Neuronal stem cell (in vitro differentiated cells): Measurements from ENCODE around the gene NUDT14.

Experiments
- DNase-seq: peaks from one replicate; pipeline ENCODE4 v3.0.0-alpha.2; 2013; ENCODE audit warnings: low spot score
- H2AFZ ChIP-seq: one replicate; pipeline ENCODE4 v1.6.1; 2013; ENCODE audit warnings: mild to moderate bottlenecking, low read length, inconsistent platforms
- H2AK5ac ChIP-seq: 2 replicates; pipeline ENCODE4 v1.6.1; 2013; ENCODE audit warnings: low read depth, mild to moderate bottlenecking, inconsistent platforms, low read length, moderate library complexity, mixed read lengths
- H2BK120ac ChIP-seq: 2 replicates; pipeline ENCODE4 v1.6.1; 2013; ENCODE audit warnings: low read depth, mild to moderate bottlenecking, inconsistent platforms, low read length, moderate library complexity, mixed read lengths
- H2BK12ac ChIP-seq: one replicate; pipeline ENCODE4 v1.6.1; 2013; ENCODE audit warnings: low read length, inconsistent platforms
- H2BK15ac ChIP-seq: 2 replicates; pipeline ENCODE4 v1.6.1; 2013; ENCODE audit warnings: mild to moderate bottlenecking, low read length, inconsistent platforms, mixed read lengths
- H2BK5ac ChIP-seq: one replicate; pipeline ENCODE4 v1.6.1; 2013; ENCODE audit warnings: inconsistent platforms, mild to moderate bottlenecking, low read length, moderate library complexity
- H3K14ac ChIP-seq: one replicate; pipeline ENCODE4 v1.6.1; 2013; ENCODE audit warnings: low read length, inconsistent platforms
- H3K18ac ChIP-seq: 2 replicates; pipeline ENCODE4 v1.6.1; 2013; ENCODE audit warnings: low read length, inconsistent platforms
- H3K23ac ChIP-seq: 2 replicates; pipeline ENCODE4 v1.6.1; 2013; ENCODE audit warnings: low read depth, mild to moderate bottlenecking, mixed read lengths, low read length, inconsistent platforms; ENCODE audit not compliant: poor library complexity
- H3K27ac ChIP-seq: replicated peaks from 3 replicates; pipeline ENCODE4 v1.5.1; 2013; ENCODE audit warnings: low read length, inconsistent platforms
- H3K27me3 ChIP-seq, 3 experiments: 2 replicates each; pipeline ENCODE4 v1.6.1; 2013; ENCODE audit warnings: low read length in 3 of 3, mild to moderate bottlenecking in 2 of 3, inconsistent platforms in 1 of 3, low read depth in 1 of 3, mixed read lengths in 1 of 3, moderate library complexity in 1 of 3; ENCODE audit not compliant: control insufficient read depth in 3 of 3, insufficient read depth in 3 of 3
- H3K36me3 ChIP-seq, 2 donors: replicated peaks in 1 of 2; 2 replicates each; pipeline ENCODE4 v1.6.1; 2013; ENCODE audit warnings: low read length in 2 of 2; ENCODE audit not compliant: control insufficient read depth in 2 of 2, insufficient read depth in 2 of 2
- H3K4ac ChIP-seq: 2 replicates; pipeline ENCODE4 v1.6.1; 2013; ENCODE audit warnings: inconsistent platforms, mild to moderate bottlenecking, low read length, moderate library complexity
- H3K4me1 ChIP-seq, 2 donors: 1 replicate in 1 of 2; 2 replicates in 1 of 2; pipeline ENCODE4 v1.6.1; 2013; ENCODE audit warnings: low read length in 2 of 2, low read depth in 1 of 2; ENCODE audit not compliant: control insufficient read depth in 2 of 2, insufficient read depth in 1 of 2
- H3K4me2 ChIP-seq: one replicate; pipeline ENCODE4 v1.6.1; 2013; ENCODE audit warnings: mild to moderate bottlenecking, low read length, inconsistent platforms; ENCODE audit not compliant: insufficient read depth, poor library complexity, severe bottlenecking
- H3K4me3 ChIP-seq, 2 donors: 2 replicates each; pipeline ENCODE4 v1.5.1; 2013; ENCODE audit warnings: low read length in 2 of 2, mild to moderate bottlenecking in 2 of 2, inconsistent platforms in 1 of 2, moderate library complexity in 1 of 2
- H3K79me1 ChIP-seq: one replicate; pipeline ENCODE4 v1.6.1; 2013; ENCODE audit warnings: low read depth, mild to moderate bottlenecking, inconsistent platforms, low read length, moderate library complexity
- H3K9ac ChIP-seq: one replicate; pipeline ENCODE4 v1.6.1; 2013; ENCODE audit warnings: mild to moderate bottlenecking, low read depth, low read length, inconsistent platforms; ENCODE audit not compliant: poor library complexity
- H3K9me3 ChIP-seq, 2 donors: replicated peaks in 1 of 2; 2 replicates each; pipeline versions ENCODE3 to v1.6.1; 2013; ENCODE audit warnings: low read length in 2 of 2, mild to moderate bottlenecking in 2 of 2, inconsistent platforms in 1 of 2, low read depth in 1 of 2, mixed read lengths in 1 of 2, moderate library complexity in 1 of 2; ENCODE audit not compliant: control insufficient read depth in 2 of 2, insufficient read depth in 1 of 2
- H4K8ac ChIP-seq: one replicate; pipeline ENCODE4 v1.6.1; 2013; ENCODE audit warnings: low read depth, mild to moderate bottlenecking, inconsistent platforms, low read length, moderate library complexity
- H4K91ac ChIP-seq: one replicate; pipeline ENCODE4 v1.6.1; 2013; ENCODE audit warnings: low read length, low read depth, mild to moderate bottlenecking, inconsistent platforms; ENCODE audit not compliant: poor library complexity
- WGBS, 2 donors: extraction: QIAGEN DNeasy Blood & Tissue Kit; methylation state at CpG; one replicate each; pipeline ENCODE4 v1.1.7; 2013; ENCODE audit warnings: missing lambda C conversion rate in 2 of 2, mixed read lengths in 1 of 2; ENCODE audit not compliant: insufficient read length in 2 of 2, insufficient replicate concordance in 1 of 2; ENCODE audit errors: extremely low coverage in 2 of 2; 5-methylcytosine and 5-hydroxymethylcytosine counted together

The NUDT14 gene

DNA sequence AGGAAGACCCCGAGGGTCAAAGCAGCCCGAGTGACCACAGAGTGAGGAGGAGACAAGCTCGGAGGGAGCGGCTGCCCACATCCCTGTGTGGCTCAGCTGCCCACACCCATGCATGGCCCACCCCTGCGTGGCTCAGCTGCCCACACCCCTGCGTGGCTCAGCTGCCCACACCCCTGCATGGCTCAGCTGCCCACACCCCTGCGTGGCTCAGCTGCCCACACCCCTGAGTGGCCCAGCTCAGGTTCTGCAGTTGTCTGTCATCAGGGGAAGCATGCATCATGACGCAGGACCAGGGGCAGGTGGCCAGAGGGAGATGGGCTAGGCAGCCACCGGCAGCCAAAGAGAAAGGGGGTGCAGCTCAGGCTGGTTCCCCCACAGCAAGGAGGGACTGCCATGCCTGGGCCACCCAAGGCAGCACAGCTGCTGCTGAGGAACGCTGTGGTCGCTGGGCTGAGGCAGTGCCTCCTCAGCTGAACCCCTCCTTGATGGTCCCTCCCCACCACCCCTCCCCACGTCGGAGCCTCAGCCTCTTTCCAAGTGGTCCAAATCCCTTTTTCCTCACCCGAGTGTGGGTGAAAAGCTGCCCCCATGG is 33.3 kb upstream of the NUDT14 start:
- Histone ChIP-seq H2BK5ac (no peak overlapping the region), H2AK5ac (no peak overlapping the region), H3K14ac (no peak overlapping the region), H2BK120ac (no peak overlapping the region), H3K4me1 (no peaks in the 10 kb centered on the region), H3K79me1 (peaks cover 20% of the 10 kb centered on the region), H3K23ac (peak overlapping the region; percentile 55), H2BK12ac (no peak overlapping the region), H3K4me2 (no peak overlapping the region), H3K27ac (no peak overlapping the region), H3K4me3 (no peak overlapping the region), H4K8ac (no peak overlapping the region), H4K91ac (no peak overlapping the region), H2BK15ac (no peak overlapping the region), H2AFZ (no peak overlapping the region), H3K27me3 (no peaks in the 10 kb centered on the region), H3K9ac (no peak overlapping the region), H3K4ac (no peak overlapping the region), H3K36me3 (peaks cover 27 to 45% of the 10 kb centered on the region in 2 donors), H3K9me3 (peaks cover 0 to 8% of the 10 kb centered on the region in 2 donors), H3K18ac (no peak overlapping the region)
- WGBS, 2 donors: no CpG with 5 or more reads among the region's 14 CpGs
- no peak for DNase-seq

DNA sequence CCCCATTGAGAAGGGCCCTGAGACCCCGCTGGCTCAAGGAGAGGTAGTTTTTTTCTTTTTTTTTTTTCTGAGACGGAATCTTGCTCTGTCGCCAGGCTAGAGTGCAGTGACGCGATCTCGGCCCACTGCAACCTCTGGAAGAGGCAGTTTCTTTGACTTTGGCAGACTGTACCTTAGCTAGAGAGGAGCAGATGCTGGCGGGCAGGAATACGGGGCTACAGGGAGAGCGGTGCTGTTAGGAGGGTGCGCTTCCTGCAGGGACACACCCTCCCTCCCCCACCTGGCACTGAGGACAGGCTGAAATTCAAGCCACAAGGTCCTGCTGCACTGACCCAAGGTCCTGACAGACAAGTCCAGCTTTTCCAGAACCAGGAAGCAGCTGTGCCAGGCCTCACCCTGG is 32.2 kb upstream of the NUDT14 start:
- H3K4ac ChIP-seq: no peak overlapping the region
- H4K8ac ChIP-seq: no peak overlapping the region
- H3K14ac ChIP-seq: no peak overlapping the region
- no peak overlapping the region for H3K23ac ChIP-seq
- no peaks in the 10 kb centered on the region for H3K27me3 ChIP-seq
- no peak for DNase-seq
- H3K4me2 ChIP-seq: no peak overlapping the region
- H3K4me1 ChIP-seq: no peaks in the 10 kb centered on the region
- H3K18ac ChIP-seq: peak overlapping the region; percentile 64
- WGBS, 2 donors: no CpG with 5 or more reads among the region's 10 CpGs
- peak overlapping the region; percentile 75 for H2AK5ac ChIP-seq
- H3K9me3 ChIP-seq: peaks cover 0 to 8% of the 10 kb centered on the region in 2 donors
- no peak overlapping the region for H2BK120ac ChIP-seq
- no peak overlapping the region for H2BK5ac ChIP-seq
- H3K27ac ChIP-seq: no peak overlapping the region
- H3K9ac ChIP-seq: no peak overlapping the region
- peaks cover 19% of the 10 kb centered on the region for H3K79me1 ChIP-seq
- no peak overlapping the region for H2BK12ac ChIP-seq
- no peak overlapping the region for H2AFZ ChIP-seq
- no peak overlapping the region for H2BK15ac ChIP-seq
- H3K36me3 ChIP-seq: peaks cover 22 to 35% of the 10 kb centered on the region in 2 donors
- no peak overlapping the region for H4K91ac ChIP-seq
- H3K4me3 ChIP-seq: no peak overlapping the region

DNA sequence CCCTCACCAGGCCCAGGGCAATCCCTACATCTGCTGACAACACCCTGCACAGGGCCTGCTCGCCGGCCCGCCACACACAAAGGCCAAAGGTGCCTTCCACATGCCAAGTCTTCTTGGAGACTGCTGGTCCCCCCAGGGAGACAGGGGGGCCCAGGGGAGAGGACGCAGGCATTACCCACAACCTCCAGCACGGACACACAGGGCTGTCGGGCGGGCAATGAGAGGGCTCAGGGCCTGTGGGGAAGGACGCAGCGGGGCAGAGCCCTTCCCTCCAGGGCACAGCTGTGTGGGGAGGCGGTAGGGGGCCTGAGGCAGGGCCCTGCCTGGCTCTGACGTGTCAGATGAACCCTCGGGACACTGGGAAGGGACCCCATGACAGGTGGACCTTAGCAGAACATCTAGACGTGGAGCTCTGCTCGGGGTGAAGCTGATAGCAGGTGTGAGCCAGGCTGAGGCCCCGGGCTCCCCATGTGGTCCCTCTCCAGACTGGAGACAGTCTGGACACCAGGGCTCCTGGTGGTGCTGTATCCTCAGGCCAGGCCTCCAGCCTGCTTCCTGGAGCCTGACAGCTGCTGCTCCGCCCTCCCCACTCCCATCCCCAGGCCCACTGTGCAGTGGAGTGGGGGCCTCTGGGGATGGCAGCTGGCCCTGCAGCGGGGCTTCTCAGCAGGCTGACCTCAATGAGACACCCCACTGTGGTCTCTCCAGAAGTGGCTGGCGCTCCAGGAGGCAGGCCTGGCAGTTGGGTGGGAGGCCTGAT is 31.6 kb upstream of the NUDT14 start:
- H2AK5ac ChIP-seq: no peak overlapping the region

GRCh38 chr14:105211758-105212089 is 30.6 kb upstream of the NUDT14 start:
- Histone ChIP-seq H4K8ac (no peak overlapping the region), H3K4me3 (no peak overlapping the region), H3K4me1 (no peaks in the 10 kb centered on the region), H3K27me3 (no peaks in the 10 kb centered on the region), H2AK5ac (no peak overlapping the region), H2BK15ac (no peak overlapping the region), H3K18ac (no peak overlapping the region), H3K9me3 (peaks cover 0 to 8% of the 10 kb centered on the region in 2 donors), H3K27ac (no peak overlapping the region), H2BK12ac (no peak overlapping the region), H3K4ac (no peak overlapping the region), H3K23ac (peak overlapping the region; percentile 55), H2AFZ (no peak overlapping the region), H2BK5ac (peak overlapping the region; percentile 75), H3K14ac (peak overlapping the region; percentile 38), H4K91ac (no peak overlapping the region), H3K36me3 (peaks cover 17 to 22% of the 10 kb centered on the region in 2 donors), H3K9ac (no peak overlapping the region), H2BK120ac (no peak overlapping the region), H3K4me2 (no peak overlapping the region), H3K79me1 (peaks cover 14% of the 10 kb centered on the region)
- no peak for DNase-seq
- no CpG with 5 or more reads among the region's 9 CpGs for WGBS, 2 donors

More for the DNA sequence above, 31.6 kb upstream of the NUDT14 start:
- no peak overlapping the region for H3K4ac ChIP-seq
- H3K27me3 ChIP-seq: no peaks in the 10 kb centered on the region
- H2BK15ac ChIP-seq: no peak overlapping the region
- H3K18ac ChIP-seq: no peak overlapping the region
- peak overlapping the region; percentile 24 for H2BK5ac ChIP-seq
- H3K4me1 ChIP-seq: no peaks in the 10 kb centered on the region
- H2AFZ ChIP-seq: no peak overlapping the region
- H3K14ac ChIP-seq: peak overlapping the region; percentile 56
- peaks cover 0 to 8% of the 10 kb centered on the region in 2 donors for H3K9me3 ChIP-seq
- no peak overlapping the region for H3K9ac ChIP-seq
- peak overlapping the region; percentile 25 for H3K4me2 ChIP-seq
- H3K4me3 ChIP-seq: no peak overlapping the region
- H3K79me1 ChIP-seq: peaks cover 18% of the 10 kb centered on the region
- H3K36me3 ChIP-seq: peaks cover 19 to 32% of the 10 kb centered on the region in 2 donors
- H3K27ac ChIP-seq: no peak overlapping the region
- no peak overlapping the region for H3K23ac ChIP-seq
- WGBS, 2 donors: no CpG with 5 or more reads among the region's 18 CpGs
- no peak overlapping the region for H4K91ac ChIP-seq
- H4K8ac ChIP-seq: no peak overlapping the region
- no peak overlapping the region for H2BK12ac ChIP-seq
- no peak for DNase-seq
- H2BK120ac ChIP-seq: no peak overlapping the region
